Fibroblast of villous mesenchyme (primary cell): ENCODE data around the gene MYO1D. TPM values are rescaled to one million over a fixed set of nuclear protein-coding genes. Genes with fewer than 3 reads are reported as not detected.
A peak's percentile ranks its signal among the peaks of the same experiment; 100 is the strongest.

Experiments
- DNase-seq: peaks from one replicate; pipeline ENCODE4 v3.0.0-alpha.2; 2010; ENCODE audit warnings: low read depth
- H3K4me3 ChIP-seq: 2 replicates; pipeline ENCODE4 v1.5.1; 2011; ENCODE audit warnings: low read depth, mild to moderate bottlenecking, low read length
- total RNA-seq: library from RNA; depleted of rRNA; stranded (reverse); fragments of >200 nt; gene quantifications from 2 replicates; pipeline ENCODE4 v1.2.3, GENCODE V29; 2012
- TF ChIP-seq, protein P1 (sequence below): IDR thresholded peaks from 2 replicates; pipeline ENCODE4 v1.5.1; 2012; ENCODE audit warnings: low read depth, mild to moderate bottlenecking, low read length; ENCODE audit not compliant: insufficient read depth

MYO1D gene
- total RNA-seq, 1 donor, result 19.0 TPM

DNA sequence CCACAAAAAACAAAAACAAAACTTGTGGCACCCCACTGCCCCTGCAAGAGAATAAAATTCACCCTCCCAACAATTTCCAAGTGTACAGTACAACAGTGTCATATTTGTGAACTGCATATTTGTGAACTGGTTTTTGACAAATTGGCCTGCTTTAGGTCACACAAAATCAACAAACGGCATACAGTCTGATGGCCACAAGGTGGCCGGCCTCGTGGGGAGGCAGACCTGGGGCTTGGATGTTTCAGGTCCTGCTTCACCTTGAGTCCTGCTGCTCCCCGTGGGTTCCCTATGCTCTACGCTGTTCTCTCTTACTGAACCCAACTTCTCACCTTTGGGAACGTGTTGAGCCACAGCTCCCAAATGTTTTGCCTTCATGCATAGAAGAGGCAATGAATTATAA is 287.9 kb downstream of the MYO1D start:
- TF ChIP-seq, protein P1, sequence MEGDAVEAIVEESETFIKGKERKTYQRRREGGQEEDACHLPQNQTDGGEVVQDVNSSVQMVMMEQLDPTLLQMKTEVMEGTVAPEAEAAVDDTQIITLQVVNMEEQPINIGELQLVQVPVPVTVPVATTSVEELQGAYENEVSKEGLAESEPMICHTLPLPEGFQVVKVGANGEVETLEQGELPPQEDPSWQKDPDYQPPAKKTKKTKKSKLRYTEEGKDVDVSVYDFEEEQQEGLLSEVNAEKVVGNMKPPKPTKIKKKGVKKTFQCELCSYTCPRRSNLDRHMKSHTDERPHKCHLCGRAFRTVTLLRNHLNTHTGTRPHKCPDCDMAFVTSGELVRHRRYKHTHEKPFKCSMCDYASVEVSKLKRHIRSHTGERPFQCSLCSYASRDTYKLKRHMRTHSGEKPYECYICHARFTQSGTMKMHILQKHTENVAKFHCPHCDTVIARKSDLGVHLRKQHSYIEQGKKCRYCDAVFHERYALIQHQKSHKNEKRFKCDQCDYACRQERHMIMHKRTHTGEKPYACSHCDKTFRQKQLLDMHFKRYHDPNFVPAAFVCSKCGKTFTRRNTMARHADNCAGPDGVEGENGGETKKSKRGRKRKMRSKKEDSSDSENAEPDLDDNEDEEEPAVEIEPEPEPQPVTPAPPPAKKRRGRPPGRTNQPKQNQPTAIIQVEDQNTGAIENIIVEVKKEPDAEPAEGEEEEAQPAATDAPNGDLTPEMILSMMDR, result peak; percentile 18
- no peak for DNase-seq
- H3K4me3 ChIP-seq, result no peak overlapping the region

DNA sequence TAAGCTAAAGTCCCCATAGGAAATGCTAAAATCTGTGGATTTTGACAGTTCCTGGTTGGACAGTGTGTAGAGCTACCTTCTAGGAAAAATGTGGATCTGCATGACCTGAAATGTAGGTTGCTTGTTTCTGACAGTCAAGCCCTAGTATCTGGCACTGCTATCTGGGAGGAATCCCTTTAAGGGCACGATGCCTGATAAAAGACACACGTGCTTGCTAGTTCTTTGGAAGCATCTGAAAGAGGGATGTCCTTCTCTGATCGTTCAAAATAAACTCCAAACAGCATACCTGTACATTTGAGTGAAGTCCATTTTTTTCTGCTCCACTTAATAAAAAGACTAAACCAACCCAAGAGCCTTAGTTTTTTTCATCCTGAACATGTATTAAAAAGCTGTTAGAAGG is 288.8 kb downstream of the MYO1D start:
- TF ChIP-seq, protein P1, result no peak
- DNase-seq, result no peak
- no peak overlapping the region for H3K4me3 ChIP-seq

DNA sequence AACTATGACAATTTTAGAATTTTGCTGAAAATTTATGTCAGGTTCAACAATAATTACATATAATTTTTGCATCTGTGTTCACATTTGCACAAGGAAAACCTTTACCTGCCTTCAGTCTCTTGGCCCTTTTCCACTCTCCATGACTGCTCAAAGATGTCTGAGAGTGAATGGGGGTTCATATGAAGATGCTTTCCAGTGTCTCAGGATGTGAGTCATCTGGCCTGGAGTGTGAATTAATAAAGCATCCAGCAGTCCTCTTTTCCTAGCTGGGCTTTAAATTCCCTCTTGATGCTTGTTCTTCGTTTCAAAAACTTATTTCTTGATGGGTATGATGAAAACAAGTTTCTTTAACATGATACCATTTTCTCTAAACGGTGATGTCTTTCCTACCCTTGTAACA is 290.3 kb downstream of the MYO1D start:
- TF ChIP-seq, protein P1, result no peak
- H3K4me3 ChIP-seq, result no peak overlapping the region
- peak; percentile 23 for DNase-seq

DNA sequence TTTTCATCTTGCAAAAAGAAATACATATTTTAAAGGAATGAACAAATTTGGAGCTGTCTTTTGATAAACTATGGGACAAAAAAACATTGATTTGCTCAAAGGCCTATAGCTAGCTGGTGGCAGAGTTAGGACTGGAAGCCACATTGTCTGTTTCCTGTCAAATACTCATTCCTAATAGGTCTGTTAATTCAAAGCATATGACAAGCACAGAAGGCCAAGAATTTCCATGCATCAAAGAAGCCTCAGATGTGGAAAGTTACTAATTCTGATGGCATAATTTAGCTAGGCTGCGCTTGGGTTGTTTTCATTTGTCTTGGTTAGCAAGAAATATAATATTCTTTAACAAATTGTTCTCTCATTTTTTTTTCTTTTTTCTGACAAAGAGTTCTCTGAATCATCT is 292.1 kb downstream of the MYO1D start:
- TF ChIP-seq, protein P1, result no peak
- H3K4me3 ChIP-seq, result no peak overlapping the region
- peak; percentile 7 for DNase-seq

DNA sequence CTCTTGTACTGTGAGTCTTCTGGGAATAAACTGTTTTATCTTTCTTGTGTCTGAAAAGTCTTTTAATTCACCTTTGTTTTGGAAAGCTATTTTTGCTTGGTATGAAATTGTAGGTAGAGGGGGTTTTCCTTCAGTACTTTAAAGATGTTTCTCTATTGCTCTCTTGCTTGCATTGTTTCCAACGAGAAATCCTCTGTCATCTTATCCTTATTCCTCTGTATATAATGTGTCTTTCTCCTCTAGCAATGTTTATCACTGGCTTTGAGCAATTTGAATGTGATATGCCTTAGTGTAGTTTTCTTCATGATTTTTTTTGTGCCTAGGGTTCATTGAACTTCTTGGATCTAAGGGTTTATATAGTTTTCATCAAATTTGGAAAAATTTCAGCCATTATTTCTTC is 293.9 kb downstream of the MYO1D start:
- no peak for DNase-seq
- TF ChIP-seq, protein P1, result no peak
- no peak overlapping the region for H3K4me3 ChIP-seq

DNA sequence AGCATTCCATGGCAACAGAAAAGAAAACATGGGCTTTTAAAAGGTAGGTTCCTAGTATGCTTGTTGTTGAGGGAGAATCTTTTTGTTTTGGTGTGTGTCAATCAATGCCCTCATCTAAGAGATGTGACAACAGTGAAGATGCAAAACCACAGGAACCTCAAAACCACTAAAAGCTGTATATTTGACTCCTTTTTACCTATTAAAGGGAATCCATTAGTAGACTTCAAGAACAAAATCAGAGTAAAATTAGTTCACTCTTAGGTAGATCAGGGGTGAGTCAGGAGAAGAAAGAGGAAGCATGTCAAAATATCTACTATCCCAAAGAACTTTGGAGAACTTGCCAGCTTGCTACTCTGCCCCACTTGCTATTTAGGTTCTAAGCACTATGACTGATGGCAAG is 301.1 kb downstream of the MYO1D start:
- DNase-seq, result no peak
- H3K4me3 ChIP-seq, result no peak overlapping the region
- TF ChIP-seq, protein P1, result no peak

DNA sequence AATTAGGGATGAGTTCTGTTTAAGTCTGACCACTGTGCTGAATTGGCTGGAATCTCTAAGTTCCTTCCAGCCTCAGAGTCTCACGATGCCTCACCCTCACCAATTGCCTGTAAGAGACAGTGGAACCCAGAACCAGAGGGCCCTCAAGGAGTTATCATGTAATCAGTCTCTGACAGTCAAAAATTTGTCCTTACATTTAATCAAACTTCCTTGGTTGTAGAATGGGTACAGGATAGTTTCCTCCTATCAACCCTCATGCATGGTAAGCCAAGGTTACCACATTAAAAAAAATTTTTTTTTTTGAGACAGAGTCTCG is 306.9 kb downstream of the MYO1D start:
- DNase-seq, result no peak
- no peak overlapping the region for H3K4me3 ChIP-seq
- TF ChIP-seq, protein P1, result no peak
